GM12892 (cell line): Measurements from ENCODE around the gene C5orf63.
"Not testable (repeated sequence)": the region's sequence is repeated elsewhere in the genome, so short reads cannot be mapped to it uniquely, and the experiment has no call there.

Experiments used
- DNase-seq: peaks from one replicate; pipeline ENCODE4 v3.0.0; 2011; ENCODE audit not compliant: insufficient read length
- FAIRE-seq: peaks from 2 replicates; lab custom pipeline; 2011; peaks lifted over from hg19 to GRCh38; lab: Jason Lieb, UNC
- POLR2A ChIP-seq: IDR thresholded peaks from 2 replicates; pipeline ENCODE4 v1.6.1; 2011; ENCODE audit warnings: low read depth, low read length, control low read depth
- POLR2AphosphoS5 ChIP-seq: IDR thresholded peaks from 2 replicates; pipeline ENCODE4 v1.6.1; 2011; ENCODE audit warnings: low read depth, low read length, control low read depth
- TAF1 ChIP-seq: IDR thresholded peaks from 2 replicates; pipeline ENCODE4 v1.6.1; 2011; ENCODE audit warnings: low read depth, mild to moderate bottlenecking, control low read depth, low read length, borderline replicate concordance

The C5orf63 gene

GRCh38 chr5:127026166-127026565 lies 47.1 kb downstream of the C5orf63 start:
- no peak for TF ChIP-seq TAF1
- no peak for TF ChIP-seq POLR2A
- TF ChIP-seq POLR2AphosphoS5 = no peak
- no peak for DNase-seq
- no peak for FAIRE-seq

GRCh38 chr5:127025467-127025866 lies 47.8 kb downstream of the C5orf63 start:
- no peak for DNase-seq
- no peak for TF ChIP-seq TAF1
- no peak for TF ChIP-seq POLR2A
- TF ChIP-seq POLR2AphosphoS5 = no peak
- FAIRE-seq = no peak

- no peak for FAIRE-seq
- no peak for DNase-seq
- TF ChIP-seq POLR2AphosphoS5 (no peak), POLR2A (no peak), TAF1 (no peak)
These were observed 48.5 kb downstream of the C5orf63 start for GRCh38 chr5:127024821-127025220.

GRCh38 chr5:127023552-127024191 lies 49.6 kb downstream of the C5orf63 start:
- FAIRE-seq, DNase-seq: not testable (repeated sequence)

GRCh38 chr5:127022846-127023245 lies 50.5 kb downstream of the C5orf63 start:
- TF ChIP-seq POLR2A = no peak
- no peak for TF ChIP-seq POLR2AphosphoS5
- TF ChIP-seq TAF1 = no peak
- DNase-seq (no peak), FAIRE-seq (peak; percentile 14)

GRCh38 chr5:127019928-127020327 lies 53.4 kb downstream of the C5orf63 start:
- FAIRE-seq (no peak), DNase-seq (no peak)
- no peak for TF ChIP-seq POLR2AphosphoS5
- no peak for TF ChIP-seq POLR2A
- TF ChIP-seq TAF1 = no peak

- DNase-seq, FAIRE-seq: not testable (repeated sequence)
These were observed 56.6 kb downstream of the C5orf63 start for GRCh38 chr5:127016722-127017121.

- DNase-seq (no peak), FAIRE-seq (no peak)
- TF ChIP-seq POLR2AphosphoS5 (no peak), POLR2A (no peak), TAF1 (no peak)
These were observed 57.6 kb downstream of the C5orf63 start for GRCh38 chr5:127015716-127016115.

- TF ChIP-seq POLR2A (no peak), TAF1 (no peak), POLR2AphosphoS5 (no peak)
- FAIRE-seq (peak; percentile 89), DNase-seq (no peak)
These were observed 58.7 kb downstream of the C5orf63 start for GRCh38 chr5:127014573-127014972.

- no peak for FAIRE-seq
- DNase-seq = no peak
- TF ChIP-seq TAF1 = no peak
- no peak for TF ChIP-seq POLR2A
- no peak for TF ChIP-seq POLR2AphosphoS5
These were observed 59.9 kb downstream of the C5orf63 start for GRCh38 chr5:127013407-127013806.

GRCh38 chr5:127012916-127013315 lies 60.4 kb downstream of the C5orf63 start:
- FAIRE-seq (no peak), DNase-seq (no peak)
- no peak for TF ChIP-seq POLR2A
- no peak for TF ChIP-seq POLR2AphosphoS5

GRCh38 chr5:127011961-127012644 lies 61.2 kb downstream of the C5orf63 start:
- TF ChIP-seq POLR2AphosphoS5 (no peak), POLR2A (no peak), TAF1 (no peak)
- FAIRE-seq (no peak), DNase-seq (no peak)

- no peak for FAIRE-seq
- DNase-seq = no peak
- no peak for TF ChIP-seq POLR2AphosphoS5
- no peak for TF ChIP-seq TAF1
These were observed 62.1 kb downstream of the C5orf63 start for GRCh38 chr5:127011153-127011552.

GRCh38 chr5:127010362-127010761 lies 62.9 kb downstream of the C5orf63 start:
- TF ChIP-seq TAF1 (no peak), POLR2A (no peak), POLR2AphosphoS5 (no peak)
- FAIRE-seq (no peak), DNase-seq (no peak)
